GM23248 (cell line): Measurements from ENCODE around the gene ARHGAP19. TPM values are rescaled to one million over a fixed set of nuclear protein-coding genes. Genes with fewer than 3 reads are reported as not detected.

Source experiments
- DNase-seq: peaks from one replicate; pipeline ENCODE4 v3.0.0-alpha.2; 2015
- H2AFZ ChIP-seq: fragments of 200-600 bp; sonication (generic); 2 replicates; pipeline ENCODE4 v1.6.1; 2016; ENCODE audit warnings: antibody characterized with exemption
- H3F3A ChIP-seq: fragments of 200-600 bp; sonication (generic); 2 replicates; pipeline ENCODE4 v1.6.1; 2016; ENCODE audit warnings: mild to moderate bottlenecking, antibody characterized with exemption, mixed run types; ENCODE audit not compliant: insufficient read depth
- H3K27ac ChIP-seq: fragments of 200-600 bp; sonication (generic); 2 replicates; pipeline ENCODE4 v1.5.1; 2016; ENCODE audit warnings: mild to moderate bottlenecking
- H3K27me3 ChIP-seq: fragments of 200-600 bp; sonication (generic); replicated peaks from 2 replicates; pipeline ENCODE4 v1.6.1; 2016; ENCODE audit warnings: mild to moderate bottlenecking; ENCODE audit not compliant: insufficient read depth
- H3K36me3 ChIP-seq: fragments of 200-600 bp; sonication (generic); 2 replicates; pipeline ENCODE4 v1.6.1; 2016; ENCODE audit warnings: low read depth, mild to moderate bottlenecking
- H3K4me1 ChIP-seq: fragments of 200-600 bp; sonication (generic); 2 replicates; pipeline ENCODE4 v1.6.1; 2016; ENCODE audit warnings: mild to moderate bottlenecking; ENCODE audit not compliant: insufficient read depth
- H3K4me2 ChIP-seq: fragments of 200-600 bp; sonication (generic); one replicate; pipeline ENCODE4 v1.6.1; 2016; ENCODE audit warnings: mild to moderate bottlenecking; ENCODE audit not compliant: unreplicated experiment
- H3K4me3 ChIP-seq: fragments of 200-600 bp; sonication (generic); 2 replicates; pipeline ENCODE4 v1.5.1; 2016; ENCODE audit warnings: mild to moderate bottlenecking
- H3K79me2 ChIP-seq: fragments of 200-600 bp; sonication (generic); 2 replicates; pipeline ENCODE4 v1.6.1; 2016; ENCODE audit warnings: mild to moderate bottlenecking; ENCODE audit not compliant: insufficient read depth
- H3K9ac ChIP-seq: fragments of 200-600 bp; sonication (generic); 2 replicates; pipeline ENCODE4 v1.6.1; 2016; ENCODE audit warnings: mild to moderate bottlenecking
- H3K9me2 ChIP-seq: fragments of 200-600 bp; sonication (generic); 2 replicates; pipeline ENCODE4 v1.6.1; 2016; ENCODE audit warnings: mixed run types, mild to moderate bottlenecking, moderate library complexity; ENCODE audit not compliant: insufficient read depth
- H3K9me3 ChIP-seq: fragments of 200-600 bp; sonication (generic); one replicate; pipeline ENCODE4 v1.6.1; 2017; ENCODE audit warnings: low read depth
- H4K20me1 ChIP-seq: fragments of 200-600 bp; sonication (generic); 2 replicates; pipeline ENCODE4 v1.6.0; 2016; ENCODE audit not compliant: insufficient read depth
- EZH2 ChIP-seq: fragments of 200-600 bp; sonication (generic); IDR thresholded peaks from 2 replicates; pipeline ENCODE4 v1.6.1; 2018; ENCODE audit warnings: antibody characterized with exemption, mild to moderate bottlenecking; ENCODE audit not compliant: insufficient read depth, poor library complexity, severe bottlenecking
- EZH2phosphoT487 ChIP-seq: fragments of 200-600 bp; sonication (generic); IDR thresholded peaks from 2 replicates; pipeline ENCODE4 v1.6.1; 2018; ENCODE audit warnings: antibody characterized with exemption, moderate library complexity, mild to moderate bottlenecking, low read depth; ENCODE audit not compliant: insufficient read depth
- WGBS, 2 experiments: methylation state at CpG; one replicate each; pipeline ENCODE4 v1.1.6; 2015 to 2017; ENCODE audit warnings: low lambda C conversion rate in 2 of 2, low coverage in 1 of 2; ENCODE audit errors: missing lambda C conversion rate in 2 of 2; 5-methylcytosine and 5-hydroxymethylcytosine counted together
- in situ Hi-C: fragments of 300-500 bp; cut with MboI; formaldehyde crosslinking; loops from 2 replicates; pipeline ENCODE4 v1.15.0; 2020
- polyA plus RNA-seq: library from polyadenylated mRNA; unstranded; fragments of >200 nt; fragmentation: Nextera tagmentation; extraction: Ambion mirVana; gene quantifications from 2 replicates; pipeline ENCODE4 v1.2.1, GENCODE V29; 2016
- total RNA-seq: library from RNA; depleted of rRNA; stranded (reverse); fragments of >200 nt; shearing (Covaris generic); gene quantifications from 2 replicates; pipeline ENCODE4 v1.2.3, GENCODE V29; 2014

The ARHGAP19 gene
- total and polyA plus RNA-seq, 2 experiments from 2014 or later = 1.9 to 5.0 TPM

- H3F3A ChIP-seq = no peaks in the 10 kb centered on the region
- H3K9ac ChIP-seq = no peak overlapping the region
- in situ Hi-C loops = no loop called here
- WGBS, 2 experiments = 13 to 20% methylated on average over 5 of the region's 5 CpGs
- no peak overlapping the region for H3K27ac ChIP-seq
- H2AFZ ChIP-seq = no peak overlapping the region
- no peaks in the 10 kb centered on the region for H3K9me3 ChIP-seq
- no peaks in the 10 kb centered on the region for H3K9me2 ChIP-seq
- no peaks in the 10 kb centered on the region for H4K20me1 ChIP-seq
- no peaks in the 10 kb centered on the region for H3K36me3 ChIP-seq
- H3K79me2 ChIP-seq = no peaks in the 10 kb centered on the region
- no peaks in the 10 kb centered on the region for H3K4me1 ChIP-seq
- TF ChIP-seq EZH2phosphoT487 = no peak
- no peak for TF ChIP-seq EZH2
- no peak overlapping the region for H3K4me2 ChIP-seq
- no peak for DNase-seq
- peaks cover 47% of the 10 kb centered on the region for H3K27me3 ChIP-seq
- H3K4me3 ChIP-seq = no peak overlapping the region
These were observed 114.4 kb downstream of the ARHGAP19 start for GRCh38 chr10:97178074-97178473.

- H3K27me3 ChIP-seq = peaks cover 34% of the 10 kb centered on the region
- in situ Hi-C loops = no loop called here
- WGBS, 2 experiments = 86 to 91% methylated on average over 5 of the region's 5 CpGs
- H3K9me2 ChIP-seq = no peaks in the 10 kb centered on the region
- no peaks in the 10 kb centered on the region for H3K4me1 ChIP-seq
- no peaks in the 10 kb centered on the region for H3K36me3 ChIP-seq
- TF ChIP-seq EZH2phosphoT487 (no peak), EZH2 (no peak)
- H2AFZ ChIP-seq = no peak overlapping the region
- no peak overlapping the region for H3K4me3 ChIP-seq
- H4K20me1 ChIP-seq = no peaks in the 10 kb centered on the region
- H3K9ac ChIP-seq = no peak overlapping the region
- no peak overlapping the region for H3K27ac ChIP-seq
- no peak overlapping the region for H3K4me2 ChIP-seq
- no peaks in the 10 kb centered on the region for H3K9me3 ChIP-seq
- no peaks in the 10 kb centered on the region for H3K79me2 ChIP-seq
- H3F3A ChIP-seq = no peaks in the 10 kb centered on the region
- DNase-seq = no peak
These were observed 116.2 kb downstream of the ARHGAP19 start for GRCh38 chr10:97176226-97176625.

GRCh38 chr10:97175586-97175985, 116.9 kb downstream of the ARHGAP19 start:
- no peaks in the 10 kb centered on the region for H3K79me2 ChIP-seq
- TF ChIP-seq EZH2phosphoT487 = no peak
- no peak for TF ChIP-seq EZH2
- DNase-seq = no peak
- no peak overlapping the region for H3K27ac ChIP-seq
- H3F3A ChIP-seq = no peaks in the 10 kb centered on the region
- H3K36me3 ChIP-seq = no peaks in the 10 kb centered on the region
- no peaks in the 10 kb centered on the region for H3K4me1 ChIP-seq
- H3K27me3 ChIP-seq = peaks cover 33% of the 10 kb centered on the region
- H3K9ac ChIP-seq = no peak overlapping the region
- H3K4me2 ChIP-seq = no peak overlapping the region
- no peak overlapping the region for H2AFZ ChIP-seq
- no peak overlapping the region for H3K4me3 ChIP-seq
- H3K9me3 ChIP-seq = no peaks in the 10 kb centered on the region
- in situ Hi-C loops = no loop called here
- no peaks in the 10 kb centered on the region for H3K9me2 ChIP-seq
- H4K20me1 ChIP-seq = no peaks in the 10 kb centered on the region
- 78 to 81% methylated on average over 4 of the region's 4 CpGs for WGBS, 2 experiments

GRCh38 chr10:97174941-97175340, 117.5 kb downstream of the ARHGAP19 start:
- H3K4me3 ChIP-seq = no peak overlapping the region
- H3K27ac ChIP-seq = no peak overlapping the region
- no peak overlapping the region for H3K4me2 ChIP-seq
- H3K79me2 ChIP-seq = no peaks in the 10 kb centered on the region
- H3K36me3 ChIP-seq = no peaks in the 10 kb centered on the region
- no peak overlapping the region for H2AFZ ChIP-seq
- H3K9ac ChIP-seq = no peak overlapping the region
- DNase-seq = no peak
- no peaks in the 10 kb centered on the region for H3F3A ChIP-seq
- H3K9me3 ChIP-seq = no peaks in the 10 kb centered on the region
- TF ChIP-seq EZH2 (no peak), EZH2phosphoT487 (no peak)
- in situ Hi-C loops = no loop called here
- no peaks in the 10 kb centered on the region for H3K4me1 ChIP-seq
- no peaks in the 10 kb centered on the region for H3K9me2 ChIP-seq
- H4K20me1 ChIP-seq = no peaks in the 10 kb centered on the region
- peaks cover 26% of the 10 kb centered on the region for H3K27me3 ChIP-seq

- in situ Hi-C loops = no loop called here
- DNase-seq = no peak
- no peak overlapping the region for H3K4me3 ChIP-seq
- H4K20me1 ChIP-seq = no peaks in the 10 kb centered on the region
- H3K9me2 ChIP-seq = no peaks in the 10 kb centered on the region
- peaks cover 23% of the 10 kb centered on the region for H3K27me3 ChIP-seq
- no peak overlapping the region for H3K27ac ChIP-seq
- no peaks in the 10 kb centered on the region for H3F3A ChIP-seq
- no peaks in the 10 kb centered on the region for H3K36me3 ChIP-seq
- no peak overlapping the region for H3K9ac ChIP-seq
- TF ChIP-seq EZH2 = no peak
- TF ChIP-seq EZH2phosphoT487 = no peak
- H3K79me2 ChIP-seq = no peaks in the 10 kb centered on the region
- H3K4me1 ChIP-seq = no peaks in the 10 kb centered on the region
- H3K9me3 ChIP-seq = no peaks in the 10 kb centered on the region
- WGBS, 2 experiments = 80 to 85% methylated on average over 5 of the region's 5 CpGs
- no peak overlapping the region for H3K4me2 ChIP-seq
- no peak overlapping the region for H2AFZ ChIP-seq
These were observed 118.1 kb downstream of the ARHGAP19 start for GRCh38 chr10:97174276-97174775.
